Stimulated activated CD4-positive, alpha-beta T cell treated with anti-CD3 and anti-CD28 coated beads, TNF-alpha, amount 100 ng/mL, for 24 hours (primary cell): ENCODE measurements around the gene TUBB2B.

Experiments used
- DNase-seq, 3 experiments: peaks; one replicate each; pipeline ENCODE4 v3.0.0-alpha.2; 2020; ENCODE audit warnings: low read depth in 3 of 3

Gene TUBB2B

GRCh38 chr6:3232017-3232945 lies 4.8 kb upstream of the TUBB2B start:
- DNase-seq = no peak

- DNase-seq = no peak
Observed at GRCh38 chr6:3231247-3232016, 4.0 kb upstream of the TUBB2B start.

GRCh38 chr6:3230900-3231246 lies 3.4 kb upstream of the TUBB2B start:
- DNase-seq = no peak

GRCh38 chr6:3230256-3230882 lies 2.9 kb upstream of the TUBB2B start:
- no peak for DNase-seq

- DNase-seq = no peak
Observed at GRCh38 chr6:3229566-3230178, 2.2 kb upstream of the TUBB2B start.

- no peak for DNase-seq
Observed at GRCh38 chr6:3228771-3229565, 1.5 kb upstream of the TUBB2B start.

- DNase-seq = no peak
Observed at GRCh38 chr6:3228046-3228671, 706 bp upstream of the TUBB2B start.

- DNase-seq = no peak
Observed at GRCh38 chr6:3226481-3227362, 731 bp downstream of the TUBB2B start.

GRCh38 chr6:3226042-3226441 lies 1.4 kb downstream of the TUBB2B start:
- no peak for DNase-seq

GRCh38 chr6:3222506-3223038 lies 4.9 kb downstream of the TUBB2B start:
- DNase-seq = no peak

GRCh38 chr6:3221578-3221977 lies 5.9 kb downstream of the TUBB2B start:
- DNase-seq = no peak

- no peak for DNase-seq
Observed at GRCh38 chr6:3220366-3220765, 7.1 kb downstream of the TUBB2B start.

- no peak for DNase-seq
Observed at GRCh38 chr6:3218266-3218665, 9.2 kb downstream of the TUBB2B start.

GRCh38 chr6:3217286-3217685 lies 10.2 kb downstream of the TUBB2B start:
- DNase-seq = no peak

- DNase-seq = no peak
Observed at GRCh38 chr6:3214898-3215297, 12.6 kb downstream of the TUBB2B start.

GRCh38 chr6:3213334-3213695 lies 14.1 kb downstream of the TUBB2B start:
- DNase-seq = no peak

GRCh38 chr6:3212261-3212660 lies 15.2 kb downstream of the TUBB2B start:
- no peak for DNase-seq

- DNase-seq = no peak
Observed at GRCh38 chr6:3211681-3212080, 15.8 kb downstream of the TUBB2B start.

GRCh38 chr6:3210024-3210610 lies 17.3 kb downstream of the TUBB2B start:
- DNase-seq = no peak
